BLaER1 (cell line): Measurements from ENCODE around the gene SH3BP5.
"Not testable (repeated sequence)": the region's sequence is repeated elsewhere in the genome, so short reads cannot be mapped to it uniquely, and the experiment has no call there.

Source experiments
- H3K27ac ChIP-seq: shearing (Covaris generic); formaldehyde crosslinking; 2 replicates; pipeline ENCODE4 v1.8.1; 2022
- H3K27me3 ChIP-seq: shearing (Covaris generic); formaldehyde crosslinking; 2 replicates; pipeline ENCODE4 v1.8.1; 2022
- H3K36me3 ChIP-seq: shearing (Covaris generic); formaldehyde crosslinking; 2 replicates; pipeline ENCODE4 v1.8.1; 2022
- H3K4me1 ChIP-seq: shearing (Covaris generic); formaldehyde crosslinking; 2 replicates; pipeline ENCODE4 v1.8.1; 2022
- H3K4me2 ChIP-seq: shearing (Covaris generic); formaldehyde crosslinking; 2 replicates; pipeline ENCODE4 v1.8.1; 2022
- H3K4me3 ChIP-seq: shearing (Covaris generic); formaldehyde crosslinking; 2 replicates; pipeline ENCODE4 v1.8.1; 2022
- H3K9ac ChIP-seq: shearing (Covaris generic); formaldehyde crosslinking; 2 replicates; pipeline ENCODE4 v1.8.1; 2022
- H3K9me3 ChIP-seq: shearing (Covaris generic); formaldehyde crosslinking; 2 replicates; pipeline ENCODE4 v1.8.1; 2022
- H4K20me1 ChIP-seq: shearing (Covaris generic); formaldehyde crosslinking; 2 replicates; pipeline ENCODE4 v1.8.1; 2022
- Cebpa-rat ChIP-seq: shearing (Covaris generic); IDR thresholded peaks from 2 replicates; pipeline ENCODE4 v1.8.1; 2022

The SH3BP5 gene

GRCh38 chr3:15332405-15333098, at the start of gene SH3BP5:
Gene SH3BP5, minus strand, starts transcription at chr3:15332586. Its CDS starts 178 bp downstream, at chr3:15332408.
- no peak within 1 kb of the TSS for H3K27ac ChIP-seq
- no peak for TF ChIP-seq Cebpa-rat

GRCh38 chr3:15380980-15381890, 48.8 kb upstream of the SH3BP5 start:
- no peaks in the 10 kb centered on the region for H4K20me1 ChIP-seq
- H3K27ac ChIP-seq: no peak overlapping the region
- no peak overlapping the region for H3K4me2 ChIP-seq
- peaks cover 7% of the 10 kb centered on the region for H3K9me3 ChIP-seq
- no peak overlapping the region for H3K9ac ChIP-seq
- TF ChIP-seq Cebpa-rat: no peak
- H3K36me3 ChIP-seq: no peaks in the 10 kb centered on the region
- H3K4me1 ChIP-seq: peaks cover 16% of the 10 kb centered on the region
- H3K27me3 ChIP-seq: no peaks in the 10 kb centered on the region
- no peak overlapping the region for H3K4me3 ChIP-seq

More at GRCh38 chr3:15332405-15333098, at the start of gene SH3BP5:
- Histone ChIP-seq H3K36me3 (no peaks in the 10 kb centered on the region), H3K9me3 (no peaks in the 10 kb centered on the region), H3K4me3 (peak within 1 kb of the TSS; percentile 78), H4K20me1 (peaks cover 24% of the 10 kb centered on the region; the same call in 1 of the 2 replicates), H3K9ac (peak within 1 kb of the TSS; percentile 62), H3K4me1 (peaks cover 22% of the 10 kb centered on the region), H3K4me2 (peak within 1 kb of the TSS; percentile 99), H3K27me3 (peaks cover 53% of the 10 kb centered on the region)

GRCh38 chr3:15377961-15378791, 45.8 kb upstream of the SH3BP5 start:
- no peak for TF ChIP-seq Cebpa-rat
- Histone ChIP-seq H3K27ac (no peak overlapping the region), H3K9me3 (no peaks in the 10 kb centered on the region), H3K9ac (no peak overlapping the region), H3K4me2 (no peak overlapping the region; the same call in 1 of the 2 replicates), H3K4me1 (no peaks in the 10 kb centered on the region), H3K36me3 (no peaks in the 10 kb centered on the region), H4K20me1 (no peaks in the 10 kb centered on the region), H3K27me3 (no peaks in the 10 kb centered on the region), H3K4me3 (no peak overlapping the region)

GRCh38 chr3:15375461-15376000, 43.1 kb upstream of the SH3BP5 start:
- H3K4me1 ChIP-seq: no peaks in the 10 kb centered on the region
- H3K27me3 ChIP-seq: no peaks in the 10 kb centered on the region
- no peaks in the 10 kb centered on the region for H3K36me3 ChIP-seq
- H3K27ac ChIP-seq: no peak overlapping the region
- no peak overlapping the region for H3K4me3 ChIP-seq
- no peaks in the 10 kb centered on the region for H4K20me1 ChIP-seq
- H3K9me3 ChIP-seq: no peaks in the 10 kb centered on the region
- H3K9ac ChIP-seq: no peak overlapping the region
- TF ChIP-seq Cebpa-rat: no peak
- H3K4me2 ChIP-seq: no peak overlapping the region

- H3K27ac ChIP-seq: no peak overlapping the region
- H3K4me2 ChIP-seq: no peak overlapping the region
These were observed 40.5 kb upstream of the SH3BP5 start for GRCh38 chr3:15372918-15373317.

GRCh38 chr3:15368561-15369135, 36.3 kb upstream of the SH3BP5 start:
- Histone ChIP-seq H3K27me3 (no peaks in the 10 kb centered on the region), H3K4me2 (no peak overlapping the region), H3K36me3 (no peaks in the 10 kb centered on the region), H3K27ac (no peak overlapping the region), H3K9me3 (no peaks in the 10 kb centered on the region), H4K20me1 (no peaks in the 10 kb centered on the region), H3K4me3 (no peak overlapping the region), H3K9ac (no peak overlapping the region), H3K4me1 (no peaks in the 10 kb centered on the region)
- TF ChIP-seq Cebpa-rat: no peak

More at GRCh38 chr3:15372918-15373317, 40.5 kb upstream of the SH3BP5 start:
- Histone ChIP-seq H3K9me3 (no peaks in the 10 kb centered on the region), H3K4me1 (no peaks in the 10 kb centered on the region), H3K4me3 (no peak overlapping the region), H3K27me3 (no peaks in the 10 kb centered on the region), H3K9ac (no peak overlapping the region), H4K20me1 (no peaks in the 10 kb centered on the region), H3K36me3 (no peaks in the 10 kb centered on the region)
- TF ChIP-seq Cebpa-rat: no peak

GRCh38 chr3:15367059-15367458, 34.7 kb upstream of the SH3BP5 start:
- Histone ChIP-seq H3K9ac (no peak overlapping the region), H3K4me1 (no peaks in the 10 kb centered on the region), H3K4me3 (no peak overlapping the region), H3K27me3 (no peaks in the 10 kb centered on the region), H3K4me2 (no peak overlapping the region), H3K36me3 (no peaks in the 10 kb centered on the region), H3K27ac (no peak overlapping the region), H3K9me3 (no peaks in the 10 kb centered on the region), H4K20me1 (no peaks in the 10 kb centered on the region)
- no peak for TF ChIP-seq Cebpa-rat

GRCh38 chr3:15364078-15364477, 31.7 kb upstream of the SH3BP5 start:
- H3K9ac ChIP-seq, H3K9me3 ChIP-seq, H3K4me3 ChIP-seq, H3K27ac ChIP-seq, H3K4me1 ChIP-seq, H3K27me3 ChIP-seq, H4K20me1 ChIP-seq, H3K4me2 ChIP-seq, H3K36me3 ChIP-seq: not testable (repeated sequence)
